CD4-positive, alpha-beta memory T cell (primary cell): ENCODE measurements around the gene POFUT2. TPM values are rescaled to one million over a fixed set of nuclear protein-coding genes. Genes with fewer than 3 reads are reported as not detected.

ENCODE experiments used
- CTCF ChIA-PET: fragments of 350-600 bp; sonication (Branson Sonifier 250); formaldehyde crosslinking; loops from one replicate; lab custom pipeline; 2021; ENCODE audit warnings: inconsistent platforms; ENCODE audit not compliant: partially characterized antibody; lab: Charles Lee
- POLR2A ChIA-PET: fragments of 350-600 bp; sonication (Branson Sonifier 250); formaldehyde crosslinking; loops from one replicate; lab custom pipeline; 2021; ENCODE audit not compliant: partially characterized antibody; lab: Charles Lee
- DNase-seq, 5 donors: peaks; one replicate each; pipeline versions ENCODE4 v3.0.0 to v3.0.0-alpha.2; 2020 to 2022; ENCODE audit warnings: mixed read lengths in 1 of 5
- H3K27ac ChIP-seq: one replicate; pipeline ENCODE4 v1.7.0; 2013; ENCODE audit warnings: low read depth, low read length
- H3K27me3 ChIP-seq: 2 replicates; pipeline ENCODE4 v1.7.0; 2013; ENCODE audit warnings: mild to moderate bottlenecking, low read length, moderate library complexity; ENCODE audit not compliant: insufficient read depth
- H3K36me3 ChIP-seq: 2 replicates; pipeline ENCODE4 v1.7.0; 2013; ENCODE audit warnings: mild to moderate bottlenecking, low read length, moderate library complexity; ENCODE audit not compliant: insufficient read depth
- H3K4me1 ChIP-seq: 2 replicates; pipeline ENCODE4 v1.7.0; 2013; ENCODE audit warnings: mild to moderate bottlenecking, low read length, moderate library complexity; ENCODE audit not compliant: insufficient read depth
- H3K4me3 ChIP-seq, 2 donors: one replicate each; pipeline ENCODE4 v1.7.0; 2013; ENCODE audit warnings: low read length in 2 of 2, mild to moderate bottlenecking in 1 of 2
- H3K9me3 ChIP-seq, 2 donors: one replicate each; pipeline ENCODE4 v1.7.0; 2013; ENCODE audit warnings: low read length in 2 of 2, control low read depth in 1 of 2; ENCODE audit not compliant: control insufficient read depth in 1 of 2
- H3K27ac Mint-ChIP-seq, 7 donors: one replicate each; pipeline ENCODE4 v1.8.0; 2020 to 2021; ENCODE audit warnings: mixed read lengths in 7 of 7, mild to moderate bottlenecking in 6 of 7, inconsistent platforms in 3 of 7, moderate library complexity in 3 of 7
- H3K27me3 Mint-ChIP-seq, 2 donors: one replicate each; pipeline ENCODE4 v1.8.0; 2020 to 2021; ENCODE audit warnings: mixed read lengths in 2 of 2
- H3K36me3 Mint-ChIP-seq, 2 donors: one replicate each; pipeline ENCODE4 v1.8.0; 2020 to 2021; ENCODE audit warnings: mixed read lengths in 2 of 2, inconsistent platforms in 1 of 2, mild to moderate bottlenecking in 1 of 2
- H3K4me1 Mint-ChIP-seq, 4 donors: one replicate each; pipeline ENCODE4 v1.8.0; 2020 to 2021; ENCODE audit warnings: mixed read lengths in 4 of 4, mild to moderate bottlenecking in 1 of 4
- H3K4me3 Mint-ChIP-seq, 8 donors: one replicate each; pipeline ENCODE4 v1.8.0; 2020 to 2021; ENCODE audit warnings: mixed read lengths in 8 of 8, mild to moderate bottlenecking in 7 of 8, moderate library complexity in 6 of 8, inconsistent platforms in 3 of 8
- H3K9me3 Mint-ChIP-seq, 8 donors: one replicate each; pipeline ENCODE4 v1.8.0; 2020 to 2021; ENCODE audit warnings: mixed read lengths in 8 of 8, mild to moderate bottlenecking in 5 of 8, inconsistent platforms in 3 of 8, moderate library complexity in 1 of 8
- intact Hi-C: fragments of 100-400 bp; cut with micrococcal nuclease; formaldehyde crosslinking; loops from one replicate; pipeline ENCODE4 v1.15.1; 2023
- polyA plus RNA-seq, 2 donors: library from polyadenylated mRNA; unstranded; fragments of 300-500 nt; fragmentation: Illumina TruSeq; gene quantifications; one replicate each; pipeline ENCODE4 v1.2.3, GENCODE V29; 2021
- total RNA-seq, 2 experiments: library from RNA; stranded (reverse); gene quantifications; one replicate each; pipeline ENCODE4 v1.2.3, GENCODE V29; 2021

Gene POFUT2
- total and polyA plus RNA-seq, 4 experiments from 2014 or later, result 2.8 to 40.8 (median 22.9) TPM

- H3K4me1 ChIP-seq, result peaks cover 22% of the 10 kb centered on the region
- Mint-ChIP-seq H3K27me3 (no peaks in the 10 kb centered on the region), H3K4me1 (peaks cover 11 to 38% (median 20%) of the 10 kb centered on the region in 4 donors), H3K36me3 (peaks cover 0 to 3% of the 10 kb centered on the region in 2 donors), H3K9me3 (peaks cover 0 to 2% (median 0%) of the 10 kb centered on the region in 8 donors), H3K27ac (peak overlapping the region in 6 of 7 donors; percentile 42 to 82 (median 66)), H3K4me3 (peak overlapping the region in 1 of 8 donors; percentile 7)
- intact Hi-C loops, result no loop called here
- CTCF ChIA-PET, result no interaction called here
- DNase-seq, result no peak
- no peak overlapping the region for H3K4me3 ChIP-seq
- no peaks in the 10 kb centered on the region for H3K9me3 ChIP-seq
- POLR2A ChIA-PET, result interaction anchor here (1.5 to 1.7 kb wide), 2 partner anchors 25 to 32 kb away, joined by 3 to 5 read pairs; no protein-coding TSS in a partner anchor
- no peaks in the 10 kb centered on the region for H3K36me3 ChIP-seq
- H3K27ac ChIP-seq, result no peak overlapping the region
- no peaks in the 10 kb centered on the region for H3K27me3 ChIP-seq
Measured at GRCh38 chr21:45290948-45291612, 3.4 kb upstream of the POFUT2 start.

GRCh38 chr21:45289655-45290515 is 2.2 kb upstream of the POFUT2 start:
- DNase-seq, result no peak
- intact Hi-C loops, result loop anchor here (5.0 kb wide), 3 partner anchors 138 to 302 kb away; no protein-coding TSS in a partner anchor
- Histone ChIP-seq H3K4me3 (no peak overlapping the region), H3K4me1 (peaks cover 22% of the 10 kb centered on the region), H3K27ac (no peak overlapping the region), H3K27me3 (no peaks in the 10 kb centered on the region), H3K9me3 (no peaks in the 10 kb centered on the region), H3K36me3 (peaks cover 10% of the 10 kb centered on the region)
- peaks cover 0 to 2% (median 0%) of the 10 kb centered on the region in 8 donors for H3K9me3 Mint-ChIP-seq
- peaks cover 15 to 49% (median 26%) of the 10 kb centered on the region in 4 donors for H3K4me1 Mint-ChIP-seq
- CTCF ChIA-PET, result interaction anchor here (1.2 kb wide), 2 partner anchors 19 to 150 kb away, joined by 4 to 5 read pairs; no protein-coding TSS in a partner anchor
- POLR2A ChIA-PET, result interaction anchor here (1.5 to 1.7 kb wide), 2 partner anchors 24 to 34 kb away, joined by 3 to 5 read pairs; no protein-coding TSS in a partner anchor
- peaks cover 9 to 14% of the 10 kb centered on the region in 2 donors for H3K36me3 Mint-ChIP-seq
- H3K27me3 Mint-ChIP-seq, result no peaks in the 10 kb centered on the region
- peak overlapping the region; percentile 49 to 91 (median 82) for H3K27ac Mint-ChIP-seq
- H3K4me3 Mint-ChIP-seq, result peak overlapping the region in 7 of 8 donors; percentile 13 to 76 (median 69)

GRCh38 chr21:45289134-45289533 is 1.4 kb upstream of the POFUT2 start:
- Histone ChIP-seq H3K36me3 (peaks cover 17% of the 10 kb centered on the region), H3K4me3 (no peak overlapping the region), H3K4me1 (peaks cover 22% of the 10 kb centered on the region), H3K9me3 (no peaks in the 10 kb centered on the region), H3K27me3 (no peaks in the 10 kb centered on the region), H3K27ac (no peak overlapping the region)
- H3K27me3 Mint-ChIP-seq, result no peaks in the 10 kb centered on the region
- H3K4me1 Mint-ChIP-seq, result peaks cover 15 to 52% (median 29%) of the 10 kb centered on the region in 4 donors
- DNase-seq, result no peak
- ChIA-PET POLR2A (interaction anchor here (1.8 kb wide), 1 partner anchor 34 kb away, joined by 9 read pairs; no protein-coding TSS in a partner anchor), CTCF (interaction anchor here (1.2 kb wide), 2 partner anchors 20 to 151 kb away, joined by 4 to 5 read pairs; no protein-coding TSS in a partner anchor)
- H3K9me3 Mint-ChIP-seq, result peaks cover 0 to 2% (median 0%) of the 10 kb centered on the region in 8 donors
- peaks cover 12 to 21% of the 10 kb centered on the region in 2 donors for H3K36me3 Mint-ChIP-seq
- peak overlapping the region; percentile 53 to 76 (median 70) for H3K4me3 Mint-ChIP-seq
- intact Hi-C loops, result loop anchor here (5.0 kb wide), 3 partner anchors 137 to 303 kb away; no protein-coding TSS in a partner anchor
- H3K27ac Mint-ChIP-seq, result peak overlapping the region; percentile 42 to 88 (median 77)

- Histone ChIP-seq H3K27me3 (no peaks in the 10 kb centered on the region), H3K27ac (no peak overlapping the region), H3K36me3 (peaks cover 24% of the 10 kb centered on the region), H3K9me3 (no peaks in the 10 kb centered on the region), H3K4me3 (peak overlapping the region in 1 of 2 donors; percentile 63), H3K4me1 (peaks cover 21% of the 10 kb centered on the region)
- H3K4me1 Mint-ChIP-seq, result peaks cover 15 to 52% (median 31%) of the 10 kb centered on the region in 4 donors
- ChIA-PET CTCF (interaction anchor here (1.2 kb wide), 1 partner anchor 340 kb away, joined by 4 read pairs; no protein-coding TSS in a partner anchor), POLR2A (interaction anchor here (1.0 to 1.8 kb wide), 3 partner anchors 34 to 190 kb away, joined by 3 to 9 read pairs (median 3); no protein-coding TSS in a partner anchor)
- no peak for DNase-seq
- H3K9me3 Mint-ChIP-seq, result peaks cover 0 to 4% (median 0%) of the 10 kb centered on the region in 8 donors
- intact Hi-C loops, result loop anchor here (5.0 kb wide), 3 partner anchors 136 to 304 kb away; no protein-coding TSS in a partner anchor
- H3K4me3 Mint-ChIP-seq, result peak overlapping the region; percentile 53 to 76 (median 70)
- peaks cover 12 to 24% of the 10 kb centered on the region in 2 donors for H3K36me3 Mint-ChIP-seq
- H3K27ac Mint-ChIP-seq, result peak overlapping the region in 6 of 7 donors; percentile 42 to 93 (median 80)
- no peaks in the 10 kb centered on the region for H3K27me3 Mint-ChIP-seq
Measured at GRCh38 chr21:45288441-45288841, 746 bp upstream of the POFUT2 start.

GRCh38 chr21:45286671-45287437 is 841 bp downstream of the POFUT2 start:
- intact Hi-C loops, result loop anchor here (5.0 kb wide), 3 partner anchors 135 to 305 kb away; no protein-coding TSS in a partner anchor
- H3K4me1 ChIP-seq, result peaks cover 7% of the 10 kb centered on the region
- POLR2A ChIA-PET, result interaction anchor here (0.7 to 1.8 kb wide), 2 partner anchors 15 to 36 kb away, joined by 3 to 9 read pairs; no protein-coding TSS in a partner anchor

More at GRCh38 chr21:45286671-45287437, 841 bp downstream of the POFUT2 start:
- CTCF ChIA-PET, result interaction anchor here (1.2 kb wide), 1 partner anchor 338 kb away, joined by 4 read pairs; no protein-coding TSS in a partner anchor
- Histone ChIP-seq H3K4me3 (peak overlapping the region in 1 of 2 donors; percentile 63), H3K27ac (no peak overlapping the region), H3K36me3 (peaks cover 36% of the 10 kb centered on the region), H3K27me3 (no peaks in the 10 kb centered on the region), H3K9me3 (no peaks in the 10 kb centered on the region)
- H3K4me1 Mint-ChIP-seq, result peaks cover 9 to 41% (median 20%) of the 10 kb centered on the region in 4 donors
- H3K36me3 Mint-ChIP-seq, result peaks cover 12 to 26% of the 10 kb centered on the region in 2 donors
- H3K27ac Mint-ChIP-seq, result peak overlapping the region; percentile 17 to 97 (median 60)
- H3K4me3 Mint-ChIP-seq, result peak overlapping the region; percentile 52 to 89 (median 82)
- H3K9me3 Mint-ChIP-seq, result peaks cover 0 to 4% (median 0%) of the 10 kb centered on the region in 8 donors
- no peaks in the 10 kb centered on the region for H3K27me3 Mint-ChIP-seq
- DNase-seq, result no peak
